ENCODE data around the gene IL15.

- no peak for TF ChIP-seq CTCF (IDR thresholded peaks at IDR 0.05)
- no peak for TF ChIP-seq POLR2A (IDR thresholded peaks at IDR 0.05)
Measured at GRCh38 chr4:141721174-141721573, 84.8 kb downstream of the IL15 start.

All from testis (tissue), 2 donors.